HG03354 (cell line): ENCODE results near the gene KRTAP10-3.
"Not testable (repeated sequence)": the region's sequence is repeated elsewhere in the genome, so short reads cannot be mapped to it uniquely, and the experiment has no call there.

Experiments used
- ATAC-seq: cut with Tn5 transposase; IDR thresholded peaks from one replicate; pipeline ENCODE4 v1.9.1; 2021; ENCODE audit warnings: mild to moderate bottlenecking; ENCODE audit not compliant: unreplicated experiment, poor library complexity, severe bottlenecking

KRTAP10-3 gene

DNA sequence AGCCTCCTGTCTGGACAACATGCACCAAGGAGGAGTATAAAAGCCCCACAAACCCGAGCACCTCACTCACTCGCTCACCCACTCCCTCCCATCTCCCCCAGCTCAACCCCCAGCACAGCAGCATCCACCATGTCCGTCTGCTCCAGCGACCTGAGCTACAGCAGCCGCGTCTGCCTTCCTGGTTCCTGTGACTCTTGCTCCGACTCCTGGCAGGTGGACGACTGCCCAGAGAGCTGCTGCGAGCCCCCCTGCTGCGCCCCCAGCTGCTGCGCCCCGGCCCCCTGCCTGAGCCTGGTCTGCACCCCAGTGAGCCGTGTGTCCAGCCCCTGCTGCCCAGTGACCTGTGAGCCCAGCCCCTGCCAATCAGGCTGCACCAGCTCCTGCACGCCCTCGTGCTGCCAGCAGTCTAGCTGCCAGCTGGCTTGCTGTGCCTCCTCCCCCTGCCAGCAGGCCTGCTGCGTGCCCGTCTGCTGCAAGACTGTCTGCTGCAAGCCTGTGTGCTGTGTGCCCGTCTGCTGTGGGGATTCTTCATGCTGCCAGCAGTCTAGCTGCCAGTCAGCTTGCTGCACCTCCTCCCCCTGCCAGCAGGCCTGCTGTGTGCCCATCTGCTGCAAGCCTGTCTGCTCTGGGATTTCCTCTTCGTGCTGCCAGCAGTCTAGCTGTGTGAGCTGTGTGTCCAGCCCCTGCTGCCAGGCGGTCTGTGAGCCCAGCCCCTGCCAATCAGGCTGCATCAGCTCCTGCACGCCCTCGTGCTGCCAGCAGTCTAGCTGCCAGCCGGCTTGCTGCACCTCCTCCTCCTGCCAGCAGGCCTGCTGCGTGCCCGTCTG lies 15.2 kb upstream of the KRTAP10-3 start, which contains the start of gene KRTAP10-4:
TSS of gene KRTAP10-4 (plus strand) at position 100 of the 827 bp plus-strand sequence. CDS start at position 130, 30 bp downstream.
- ATAC-seq: not testable (repeated sequence)

DNA sequence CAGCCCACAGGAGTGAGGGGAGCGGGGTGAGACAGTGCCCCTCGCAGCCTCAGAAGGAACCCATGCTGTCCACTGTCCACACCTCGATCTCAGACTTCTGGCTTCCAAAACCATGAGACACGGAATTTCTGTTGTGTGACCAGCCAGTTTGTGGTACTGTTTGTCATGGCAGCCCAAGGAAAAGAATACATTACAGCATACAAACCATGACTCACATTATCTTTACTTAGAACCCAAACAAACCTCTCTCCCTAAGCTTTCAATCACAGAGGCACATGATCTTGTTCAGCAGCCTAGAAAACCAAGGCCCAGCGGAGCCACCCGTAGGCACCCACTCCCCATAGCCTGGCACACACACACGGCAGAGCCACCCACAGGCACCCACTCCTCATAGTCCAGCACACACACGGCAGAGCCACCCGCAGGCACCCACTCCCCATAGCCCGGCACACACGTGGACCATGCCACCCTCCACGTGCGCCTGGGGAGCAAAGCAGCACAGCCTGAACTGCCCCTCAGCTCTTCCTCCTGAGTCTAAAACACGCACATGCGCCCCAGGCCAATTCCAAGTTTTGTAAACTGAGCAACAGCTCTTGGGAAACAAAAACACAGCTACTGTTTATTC lies 14.5 kb upstream of the KRTAP10-3 start:
- no peak for ATAC-seq

DNA sequence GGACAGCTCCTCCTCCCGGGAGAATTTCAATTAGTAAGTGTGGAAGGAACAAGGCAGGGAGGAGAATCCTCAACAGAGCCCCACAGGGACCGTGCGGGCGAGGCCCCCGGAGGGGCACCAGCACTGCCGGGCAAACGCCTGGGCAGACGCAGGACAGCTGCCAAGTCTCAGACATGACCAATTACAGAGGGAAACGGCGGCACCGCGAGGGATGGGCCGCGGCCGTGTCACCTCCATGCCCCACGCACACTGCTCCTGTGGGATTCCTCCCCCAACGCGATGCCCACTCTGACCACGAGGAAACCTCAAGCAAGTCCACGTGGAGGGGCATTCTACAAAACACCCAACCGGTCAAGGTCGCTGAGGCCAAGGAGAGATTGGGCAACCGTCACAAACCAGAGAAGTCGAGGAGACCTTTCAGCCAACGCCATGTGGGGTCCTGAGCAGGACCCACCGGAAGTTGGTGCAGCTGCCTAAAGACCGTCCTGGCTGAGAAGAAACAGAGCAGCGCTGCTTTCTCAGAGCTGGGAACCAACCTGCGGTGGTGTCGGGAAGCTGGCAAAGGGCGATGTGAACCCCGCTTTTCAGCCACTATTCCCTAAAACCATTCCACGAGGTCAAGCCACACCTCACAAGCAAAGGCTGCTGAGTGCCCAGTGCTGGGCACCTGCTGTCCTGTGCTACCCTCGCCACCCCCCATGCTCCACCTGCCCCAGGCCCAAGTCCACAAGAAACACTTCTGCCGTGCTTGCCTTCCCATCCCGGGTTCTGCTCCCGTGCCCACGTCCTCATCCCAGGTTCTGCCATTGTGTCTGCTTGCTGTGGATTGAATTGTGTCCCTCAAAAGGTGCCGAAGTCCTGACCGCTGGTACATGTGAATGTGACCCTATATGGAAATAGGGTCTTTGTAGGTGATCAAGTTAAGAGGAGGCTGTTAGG lies 13.5 kb upstream of the KRTAP10-3 start:
- ATAC-seq: no peak

DNA sequence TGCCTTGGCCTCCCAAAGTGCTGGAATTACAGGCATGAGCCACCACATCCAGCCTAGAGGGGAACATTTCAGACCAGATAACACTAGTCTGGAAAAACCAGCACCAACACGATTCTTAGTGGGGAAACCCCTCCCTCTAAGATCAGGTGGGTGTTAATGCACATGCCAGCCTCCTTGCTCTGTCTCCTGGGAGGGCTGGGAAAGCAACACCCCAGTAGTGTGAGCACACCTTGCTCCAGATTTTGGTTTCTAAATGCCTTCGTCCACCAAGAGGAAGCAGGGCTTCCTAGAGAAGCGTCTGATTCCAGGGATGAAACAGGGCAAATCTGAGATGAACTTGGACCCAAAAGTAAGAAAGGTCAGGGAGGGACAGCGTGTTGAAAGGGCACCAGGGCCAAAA lies 12.7 kb upstream of the KRTAP10-3 start:
- ATAC-seq: no peak

DNA sequence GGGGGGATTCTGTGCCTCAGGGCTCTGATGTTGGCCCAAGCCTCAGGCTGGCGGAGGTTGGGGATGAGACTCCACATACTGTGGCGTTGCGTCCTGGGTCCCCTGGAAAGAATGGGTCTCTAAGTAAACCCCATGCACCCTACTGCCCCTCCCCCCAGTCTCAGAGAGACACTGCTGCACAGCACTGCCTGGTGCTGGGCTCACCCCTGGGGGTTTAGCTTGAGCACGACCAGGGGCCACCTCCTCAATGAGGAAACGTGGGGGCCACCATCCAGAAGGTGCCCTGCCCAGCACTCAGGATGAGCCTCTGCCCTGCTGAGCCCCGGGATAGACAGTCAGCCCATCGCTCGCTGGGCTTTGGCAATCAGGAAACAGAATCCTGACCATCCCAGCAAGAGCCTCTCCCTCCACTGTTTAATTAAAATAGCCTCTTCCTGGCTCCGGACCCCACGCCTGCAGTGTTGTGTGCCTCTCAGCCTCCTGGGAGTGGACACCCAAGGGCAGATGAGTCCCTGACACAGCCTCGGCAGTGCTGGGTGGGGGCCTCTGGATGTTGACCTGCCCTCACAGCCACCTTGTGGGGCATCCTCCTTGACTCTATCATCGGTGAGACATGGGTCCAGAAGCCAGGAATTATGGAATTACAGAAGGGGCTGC lies 11.4 kb upstream of the KRTAP10-3 start:
- ATAC-seq: no peak

DNA sequence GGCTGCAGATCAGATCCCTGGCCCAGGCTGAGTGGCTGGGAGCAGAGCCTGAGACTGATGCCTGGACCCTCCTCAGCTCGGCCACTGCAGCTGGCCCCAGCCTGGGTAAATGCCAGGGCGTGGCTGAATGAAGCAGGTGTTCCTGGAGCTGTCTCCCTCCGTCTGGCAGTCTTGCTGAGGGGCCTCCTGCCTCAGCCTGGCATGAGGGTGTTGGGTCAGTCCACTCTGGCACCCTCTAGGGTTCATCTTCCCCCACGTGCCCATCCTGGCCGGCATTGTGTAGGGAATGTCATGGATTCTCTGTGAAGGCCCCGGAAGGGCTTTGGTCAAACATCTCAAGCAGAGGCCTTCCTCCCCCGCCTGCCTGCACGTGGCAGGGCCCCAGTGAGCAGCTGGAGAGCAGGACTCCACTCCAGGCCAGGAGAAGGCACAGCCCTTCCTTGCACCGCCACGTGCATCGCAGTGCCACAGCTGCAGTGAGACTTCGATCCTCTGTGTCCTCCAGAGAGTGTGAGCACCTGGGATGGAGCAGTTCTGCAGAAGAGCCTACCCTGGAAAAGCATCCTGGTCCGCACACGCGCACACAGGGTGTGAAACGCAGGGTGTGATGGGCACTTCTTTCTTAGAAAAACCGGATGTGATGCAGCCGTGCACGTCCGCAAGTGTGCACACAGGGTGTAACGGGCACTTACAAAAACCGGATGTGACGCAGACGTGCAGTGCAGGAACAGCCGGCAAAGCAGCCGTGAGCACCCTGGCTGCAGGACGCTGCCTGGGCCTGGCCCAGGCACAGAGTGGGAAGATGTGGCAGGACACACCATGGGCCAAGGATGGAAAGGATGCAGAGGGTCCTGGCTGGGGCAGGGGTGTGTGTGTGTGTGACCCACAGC lies 10.3 kb upstream of the KRTAP10-3 start:
- no peak for ATAC-seq

DNA sequence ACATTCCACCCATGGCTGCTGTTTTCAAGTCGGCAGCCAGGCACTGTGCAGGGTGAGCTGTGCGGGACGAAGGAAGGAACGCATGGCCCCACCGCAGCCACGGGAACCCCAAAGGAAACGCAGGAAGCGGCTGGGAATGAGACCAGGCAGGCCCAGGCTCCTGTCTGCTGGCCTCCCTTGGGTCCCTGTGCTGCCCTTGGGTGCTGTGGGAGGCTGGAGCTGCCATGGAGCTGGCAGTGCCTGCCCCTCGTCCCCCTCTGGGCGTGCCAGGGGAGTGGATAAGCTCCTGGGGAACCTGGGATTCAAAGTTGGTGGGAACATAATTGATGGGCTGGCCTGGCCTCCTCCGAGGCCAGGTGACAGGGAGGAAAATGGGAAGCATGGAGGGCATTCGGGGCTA lies 9.7 kb upstream of the KRTAP10-3 start:
- no peak for ATAC-seq

DNA sequence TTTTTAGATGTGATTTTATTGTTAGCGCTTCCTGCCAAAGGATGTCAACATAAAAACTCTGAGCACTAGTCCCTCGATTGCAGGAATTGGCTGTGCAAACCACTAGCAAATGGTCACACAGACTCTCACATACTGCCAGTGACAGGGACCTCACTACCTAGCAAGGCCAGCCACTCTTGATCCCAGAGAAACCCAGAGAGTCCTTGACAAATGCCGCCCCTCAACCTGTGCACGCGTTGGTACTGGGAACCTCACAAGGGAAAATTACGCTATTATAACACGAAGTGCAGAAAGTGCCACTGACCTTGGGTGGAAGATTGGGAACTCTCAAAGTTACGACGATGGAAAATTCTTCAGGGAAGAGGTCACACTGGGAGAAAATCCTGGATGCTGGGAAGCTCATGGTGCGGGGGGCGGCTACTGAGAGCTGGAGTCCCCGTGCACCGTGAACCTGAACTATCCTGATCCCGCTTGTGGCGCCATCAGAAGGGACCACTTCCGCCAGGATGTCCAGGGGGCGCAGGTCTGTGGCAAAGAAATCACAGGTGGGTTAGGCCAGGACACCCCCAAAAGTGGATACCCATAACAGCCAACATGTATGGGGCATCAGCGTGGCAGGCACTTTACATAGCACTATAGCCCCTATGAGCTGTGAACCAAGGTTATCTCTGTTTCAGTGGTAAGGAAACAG lies 9.0 kb upstream of the KRTAP10-3 start:
- no peak for ATAC-seq

DNA sequence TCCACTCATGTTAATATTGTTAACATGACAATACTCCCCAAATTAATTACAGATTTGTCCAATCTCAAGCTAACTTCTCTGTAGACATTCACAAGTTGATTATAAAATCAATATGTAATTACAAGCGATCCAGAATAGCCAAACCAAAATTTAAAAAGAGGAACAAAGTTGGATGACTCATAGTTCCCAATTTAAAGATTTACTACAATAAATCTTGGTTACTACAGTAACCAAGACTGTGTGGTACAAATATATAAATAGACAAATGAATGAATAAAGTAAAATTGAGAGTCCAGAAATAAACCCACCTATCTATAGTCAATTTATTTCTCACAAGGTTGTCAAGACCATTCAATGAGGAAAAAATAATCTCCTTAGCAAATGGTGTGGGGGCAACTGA lies 7.8 kb upstream of the KRTAP10-3 start:
- ATAC-seq: no peak

DNA sequence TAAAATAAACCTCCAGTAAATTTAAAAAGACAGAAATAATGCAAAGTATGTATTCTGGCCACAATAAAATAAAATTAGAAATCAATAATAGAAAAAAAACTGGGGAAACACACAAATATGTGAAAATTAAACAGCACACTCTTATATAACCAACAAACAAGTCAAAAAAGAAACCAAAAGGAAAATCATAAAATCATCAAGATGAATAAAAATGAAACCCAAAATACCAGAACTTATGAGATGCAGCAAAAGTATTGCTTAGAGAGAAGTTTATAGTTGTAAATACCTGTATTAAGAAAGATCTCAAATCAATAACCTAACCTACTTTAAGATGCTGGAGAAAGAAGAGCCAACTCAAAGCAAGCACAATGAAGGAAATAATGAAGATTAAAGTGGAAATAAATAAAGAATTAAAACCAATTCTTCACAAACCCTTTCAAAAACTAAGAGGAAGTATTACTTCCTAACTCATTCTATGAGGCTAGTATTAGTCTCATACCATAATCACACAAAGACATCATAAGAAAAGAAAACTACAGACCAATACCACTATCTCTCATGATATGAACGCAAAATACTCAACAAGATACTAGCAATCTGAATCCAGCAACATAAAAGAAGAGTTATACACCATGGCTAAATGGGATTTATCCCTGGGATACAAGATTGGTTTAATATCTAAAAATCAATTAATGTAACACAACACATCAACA lies 6.4 kb upstream of the KRTAP10-3 start:
- no peak for ATAC-seq

DNA sequence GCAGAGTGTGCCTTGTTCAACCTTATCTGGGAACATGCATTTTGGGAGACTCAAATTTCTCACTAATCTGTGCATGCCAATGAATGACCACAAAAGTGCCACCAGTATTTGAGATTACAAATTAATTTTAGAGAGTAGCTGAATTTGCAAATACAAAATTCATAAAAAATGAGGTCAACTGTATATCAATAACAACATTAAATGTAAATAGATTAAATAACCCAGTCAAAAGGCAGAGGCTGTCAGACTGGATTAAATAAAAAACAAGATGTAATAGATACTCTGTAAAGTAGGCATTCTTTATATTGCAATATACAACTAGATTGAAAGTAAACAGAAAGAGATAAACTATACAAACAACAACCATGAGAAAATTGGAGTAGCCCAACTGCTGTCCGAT lies 5.5 kb upstream of the KRTAP10-3 start:
- no peak for ATAC-seq

DNA sequence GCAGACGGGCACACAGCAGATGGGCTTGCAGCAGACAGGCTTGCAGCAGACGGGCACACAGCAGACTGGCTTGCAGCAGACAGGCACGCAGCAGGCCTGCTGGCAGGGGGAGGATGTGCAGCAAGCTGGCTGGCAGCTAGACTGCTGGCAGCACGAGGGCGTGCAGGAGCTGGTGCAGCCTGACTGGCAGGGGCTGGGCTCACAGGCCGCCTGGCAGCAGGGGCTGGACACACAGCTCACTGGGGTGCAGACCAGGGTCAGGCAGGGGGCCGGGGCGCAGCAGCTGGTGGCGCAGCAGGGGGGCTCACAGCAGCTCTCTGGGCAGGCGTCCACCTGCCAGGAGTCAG lies 293 bp downstream of the KRTAP10-3 start:
- ATAC-seq: not testable (repeated sequence)

DNA sequence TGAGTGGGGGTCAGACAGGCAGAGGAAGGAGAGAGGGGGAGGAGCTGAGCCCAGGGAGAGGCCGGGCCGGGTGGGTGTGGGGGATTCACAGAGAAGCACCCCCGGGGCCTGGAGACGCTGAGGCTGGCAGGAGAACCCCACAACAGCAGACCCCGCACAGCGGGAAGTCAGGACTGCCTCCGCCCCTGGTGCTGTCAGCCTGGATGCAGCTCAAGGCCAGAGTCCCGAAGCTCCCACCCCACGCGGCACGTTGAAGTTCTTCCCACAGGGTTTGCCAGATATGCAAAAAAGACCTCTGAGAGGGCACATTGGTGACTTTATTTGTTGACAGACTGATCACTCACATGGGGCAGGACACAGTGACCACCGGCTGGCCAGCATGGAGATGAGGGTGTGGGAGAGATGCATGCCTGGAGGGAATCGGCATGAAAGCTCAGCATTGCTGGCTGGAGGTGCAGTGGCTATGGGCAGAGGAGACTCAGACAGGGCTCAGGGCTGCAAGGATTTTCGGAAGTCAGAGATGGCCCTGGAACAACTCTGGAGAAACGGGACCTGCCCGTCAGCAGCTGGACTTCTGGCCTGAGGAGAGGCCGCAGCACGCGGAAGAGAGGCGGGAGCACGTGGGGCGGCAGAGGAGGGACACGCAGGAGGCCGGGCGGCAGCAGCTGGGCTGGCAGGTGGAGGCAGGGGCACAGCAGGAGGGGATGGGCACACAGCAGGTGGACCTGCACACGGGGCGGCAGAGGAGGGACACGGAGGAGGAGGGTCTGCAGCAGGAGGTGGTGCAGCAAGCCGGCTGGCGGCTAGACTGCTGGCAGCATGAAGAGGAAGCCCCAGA lies 885 bp downstream of the KRTAP10-3 start:
- ATAC-seq: no peak

DNA sequence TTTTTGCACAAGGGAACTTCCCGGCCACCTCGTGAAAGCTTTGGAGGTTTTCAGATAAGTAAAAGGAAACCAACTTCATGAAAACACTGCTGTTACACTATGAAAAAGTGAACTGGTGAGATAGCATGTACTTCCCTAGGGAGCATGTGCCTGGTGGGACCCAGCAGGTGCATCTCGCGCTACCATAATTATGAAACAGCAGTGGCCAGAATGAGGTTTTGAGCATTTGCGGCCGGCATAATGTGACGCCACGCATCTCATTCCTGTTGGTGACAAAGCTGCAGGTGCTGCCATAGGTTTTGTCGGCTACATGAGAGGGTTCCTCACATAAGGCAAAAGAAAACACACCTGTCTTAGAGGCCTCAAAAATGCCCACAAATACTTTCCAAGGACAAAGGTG lies 1.7 kb downstream of the KRTAP10-3 start:
- no peak for ATAC-seq

DNA sequence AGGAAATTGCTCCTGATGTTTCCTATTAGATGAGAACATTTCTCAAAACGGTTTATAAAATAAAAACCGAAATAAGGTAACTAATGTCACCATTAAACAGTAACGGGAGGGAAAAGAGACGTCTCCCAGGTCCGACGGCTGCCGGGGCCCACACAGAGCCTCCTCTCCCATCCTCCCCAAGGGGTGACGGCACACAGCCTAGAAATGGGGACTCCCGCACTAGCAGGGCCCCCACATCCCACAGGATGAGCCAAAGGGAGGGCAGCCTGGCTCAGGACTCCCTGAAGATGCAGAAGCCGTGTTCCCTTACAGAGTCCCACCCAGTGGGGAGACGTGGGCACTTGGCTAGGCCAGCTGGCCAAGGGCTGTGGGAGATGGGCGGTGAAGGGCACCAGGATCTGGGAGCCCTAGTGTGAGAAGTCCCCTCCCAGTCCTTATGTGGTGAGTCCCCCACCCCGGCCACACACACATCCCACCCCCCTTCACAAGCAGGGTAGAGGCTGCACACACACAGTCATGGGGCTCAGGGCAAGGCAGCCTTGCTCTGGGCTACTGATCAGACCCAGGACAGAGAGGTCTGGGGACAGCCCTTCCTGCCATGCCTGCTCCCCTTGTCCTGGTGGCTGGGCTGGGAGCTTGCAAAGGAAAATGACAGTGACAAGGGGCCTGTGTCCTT lies 3.3 kb downstream of the KRTAP10-3 start:
- ATAC-seq: no peak

DNA sequence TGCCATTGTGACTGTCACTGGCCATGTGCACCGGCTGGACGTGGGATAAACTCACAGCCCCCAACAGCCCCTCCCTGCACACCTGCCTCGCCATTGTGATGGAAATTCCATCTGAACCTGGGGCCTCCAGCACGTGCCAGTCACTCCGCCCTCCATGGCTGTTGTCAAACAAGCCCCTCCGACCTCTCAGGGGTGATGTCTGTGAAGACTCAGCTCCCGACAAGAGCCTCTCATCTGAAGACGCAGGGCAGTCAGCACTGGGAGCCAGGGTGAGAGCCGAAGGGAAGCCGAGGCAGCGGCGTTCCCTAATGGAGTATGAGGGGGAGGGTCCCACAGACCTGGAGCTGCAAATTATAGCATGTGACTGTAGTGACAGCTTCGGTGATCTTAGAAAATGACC lies 5.9 kb downstream of the KRTAP10-3 start:
- no peak for ATAC-seq
